Lower leg skin (tissue), 3 donors: ENCODE measurements around the gene XAGE1B.
"Not testable (repeated sequence)": the region's sequence is repeated elsewhere in the genome, so short reads cannot be mapped to it uniquely, and the experiment has no call there.

Experiments
- POLR2A ChIP-seq, 2 donors: fragments of 450-650 bp; IDR thresholded peaks; one replicate each; pipeline ENCODE4 v1.6.1; 2016 to 2017; ENCODE audit warnings: antibody characterized with exemption in 2 of 2, mild to moderate bottlenecking in 1 of 2, moderate library complexity in 1 of 2
- TF ChIP-seq, protein P1 (sequence below), 3 donors: fragments of 450-650 bp; IDR thresholded peaks; one replicate each; pipeline ENCODE4 v1.5.1; 2016; ENCODE audit warnings: antibody characterized with exemption in 3 of 3, mild to moderate bottlenecking in 3 of 3, moderate library complexity in 2 of 3

DNA sequence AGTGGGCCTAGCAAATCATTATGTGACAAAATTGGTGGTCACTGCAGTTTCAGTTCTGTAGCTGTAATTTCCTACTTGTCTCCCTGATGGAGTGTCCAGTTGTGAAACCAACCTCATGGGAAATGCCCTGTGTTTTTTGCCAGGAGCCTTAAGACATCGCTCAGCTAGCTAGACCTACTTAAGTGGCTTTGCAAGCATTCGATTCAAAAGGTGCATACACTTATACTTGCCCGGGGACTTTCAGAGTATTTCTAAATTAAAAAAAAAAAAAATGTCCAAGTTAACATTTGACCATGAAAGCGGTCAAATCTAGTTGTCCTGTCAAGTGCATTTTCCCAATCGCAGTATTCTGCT lies 20.5 kb downstream of the XAGE1B start:
- TF ChIP-seq POLR2A (IDR thresholded peaks at IDR 0.05) = not testable (repeated sequence)
- TF ChIP-seq, protein P1, sequence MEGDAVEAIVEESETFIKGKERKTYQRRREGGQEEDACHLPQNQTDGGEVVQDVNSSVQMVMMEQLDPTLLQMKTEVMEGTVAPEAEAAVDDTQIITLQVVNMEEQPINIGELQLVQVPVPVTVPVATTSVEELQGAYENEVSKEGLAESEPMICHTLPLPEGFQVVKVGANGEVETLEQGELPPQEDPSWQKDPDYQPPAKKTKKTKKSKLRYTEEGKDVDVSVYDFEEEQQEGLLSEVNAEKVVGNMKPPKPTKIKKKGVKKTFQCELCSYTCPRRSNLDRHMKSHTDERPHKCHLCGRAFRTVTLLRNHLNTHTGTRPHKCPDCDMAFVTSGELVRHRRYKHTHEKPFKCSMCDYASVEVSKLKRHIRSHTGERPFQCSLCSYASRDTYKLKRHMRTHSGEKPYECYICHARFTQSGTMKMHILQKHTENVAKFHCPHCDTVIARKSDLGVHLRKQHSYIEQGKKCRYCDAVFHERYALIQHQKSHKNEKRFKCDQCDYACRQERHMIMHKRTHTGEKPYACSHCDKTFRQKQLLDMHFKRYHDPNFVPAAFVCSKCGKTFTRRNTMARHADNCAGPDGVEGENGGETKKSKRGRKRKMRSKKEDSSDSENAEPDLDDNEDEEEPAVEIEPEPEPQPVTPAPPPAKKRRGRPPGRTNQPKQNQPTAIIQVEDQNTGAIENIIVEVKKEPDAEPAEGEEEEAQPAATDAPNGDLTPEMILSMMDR (IDR thresholded peaks at IDR 0.05) = not testable (repeated sequence)
